Measurements from ENCODE around the gene PLEKHG1. TPM values are rescaled to one million over a fixed set of nuclear protein-coding genes. Genes with fewer than 3 reads are reported as not detected.

The PLEKHG1 gene
- total RNA-seq, 1 experiment from 2014 or later = 4.5 TPM

GRCh38 chr6:150605333-150605732, 5.6 kb downstream of the PLEKHG1 start:
- TF ChIP-seq EZH2 (IDR thresholded peaks at IDR 0.05; ENCODE audit: borderline replicate concordance, low read depth, low read length, poor library complexity, severe bottlenecking) (no peak), CTCF (conservative IDR thresholded peaks at IDR 0.05; ENCODE audit: low read depth, low read length) (no peak)
- DNase-seq (ENCODE audit: low spot score) = no peak
- no TSS peak for BruUV-seq (replicated peaks)
- ChIA-PET POLR2A (ENCODE audit: low non-redundant PET) (no interaction called here), CTCF (no interaction called here)
- H3K4me1 ChIP-seq (ENCODE audit: insufficient read depth, low read length, poor library complexity, severe bottlenecking) = peaks cover 10% of the 10 kb centered on the region
- H3K27ac ChIP-seq (ENCODE audit: low read depth, low read length, poor library complexity, severe bottlenecking) = no peak overlapping the region
- H3K9me3 ChIP-seq (ENCODE audit: low read depth, low read length, poor library complexity, severe bottlenecking) = no peaks in the 10 kb centered on the region
- no peak overlapping the region for H3K4me3 ChIP-seq (ENCODE audit: low read depth, low read length, poor library complexity, severe bottlenecking)
- intact Hi-C loops (cut with micrococcal nuclease; ENCODE audit: unreplicated experiment) = loop anchor here (10.0 kb wide), 2 partner anchors 139 to 199 kb away; no protein-coding TSS in a partner anchor
- H3K36me3 ChIP-seq (ENCODE audit: insufficient read depth, low read length, poor library complexity, severe bottlenecking) = no peaks in the 10 kb centered on the region
- H3K27me3 ChIP-seq (replicated peaks; ENCODE audit: insufficient read depth, low read depth, low read length, poor library complexity) = peaks cover 11% of the 10 kb centered on the region

- no peak for DNase-seq (ENCODE audit: low spot score)
- intact Hi-C loops (cut with micrococcal nuclease; ENCODE audit: unreplicated experiment) = loop anchor here (10.0 kb wide), 2 partner anchors 139 to 199 kb away; no protein-coding TSS in a partner anchor
- BruUV-seq (replicated peaks) = no TSS peak
- Histone ChIP-seq H3K4me3 (ENCODE audit: low read depth, low read length, poor library complexity, severe bottlenecking) (no peak overlapping the region), H3K36me3 (ENCODE audit: insufficient read depth, low read length, poor library complexity, severe bottlenecking) (no peaks in the 10 kb centered on the region), H3K4me1 (ENCODE audit: insufficient read depth, low read length, poor library complexity, severe bottlenecking) (peaks cover 10% of the 10 kb centered on the region), H3K27ac (ENCODE audit: low read depth, low read length, poor library complexity, severe bottlenecking) (no peak overlapping the region), H3K9me3 (ENCODE audit: low read depth, low read length, poor library complexity, severe bottlenecking) (no peaks in the 10 kb centered on the region), H3K27me3 (replicated peaks; ENCODE audit: insufficient read depth, low read depth, low read length, poor library complexity) (peaks cover 7% of the 10 kb centered on the region)
- ChIA-PET CTCF (no interaction called here), POLR2A (ENCODE audit: low non-redundant PET) (no interaction called here)
- TF ChIP-seq EZH2 (IDR thresholded peaks at IDR 0.05; ENCODE audit: borderline replicate concordance, low read depth, low read length, poor library complexity, severe bottlenecking) (no peak), CTCF (conservative IDR thresholded peaks at IDR 0.05; ENCODE audit: low read depth, low read length) (no peak)
These were observed 6.5 kb downstream of the PLEKHG1 start for GRCh38 chr6:150606168-150606591.

- H3K9me3 ChIP-seq (ENCODE audit: low read depth, low read length, poor library complexity, severe bottlenecking) = no peaks in the 10 kb centered on the region
- no peak overlapping the region for H3K27ac ChIP-seq (ENCODE audit: low read depth, low read length, poor library complexity, severe bottlenecking)
- ChIA-PET CTCF (no interaction called here), POLR2A (ENCODE audit: low non-redundant PET) (interaction anchor here (0.6 kb wide), 1 partner anchor 16 kb away, joined by 3 read pairs; no protein-coding TSS in a partner anchor)
- H3K27me3 ChIP-seq (replicated peaks; ENCODE audit: insufficient read depth, low read depth, low read length, poor library complexity) = peaks cover under 1% of the 10 kb centered on the region
- no peak overlapping the region for H3K4me3 ChIP-seq (ENCODE audit: low read depth, low read length, poor library complexity, severe bottlenecking)
- intact Hi-C loops (cut with micrococcal nuclease; ENCODE audit: unreplicated experiment) = loop anchor here (10.0 kb wide), 2 partner anchors 138 to 198 kb away; no protein-coding TSS in a partner anchor
- peaks cover 10% of the 10 kb centered on the region for H3K4me1 ChIP-seq (ENCODE audit: insufficient read depth, low read length, poor library complexity, severe bottlenecking)
- no TSS peak for BruUV-seq (replicated peaks)
- H3K36me3 ChIP-seq (ENCODE audit: insufficient read depth, low read length, poor library complexity, severe bottlenecking) = no peaks in the 10 kb centered on the region
- no peak for DNase-seq (ENCODE audit: low spot score)
- TF ChIP-seq CTCF (conservative IDR thresholded peaks at IDR 0.05; ENCODE audit: low read depth, low read length) (no peak), EZH2 (IDR thresholded peaks at IDR 0.05; ENCODE audit: borderline replicate concordance, low read depth, low read length, poor library complexity, severe bottlenecking) (no peak)
These were observed 7.1 kb downstream of the PLEKHG1 start for GRCh38 chr6:150606647-150607328.
